K562 (cell line): Measurements from ENCODE around the gene LAPTM5. TPM values are rescaled to one million over a fixed set of nuclear protein-coding genes. Genes with fewer than 3 reads are reported as not detected.

Experiments
- CBFB ChIP-seq: sonication (generic); formaldehyde crosslinking; IDR thresholded peaks from 2 replicates; pipeline ENCODE4 v1.4.0; 2020; ENCODE audit warnings: mild to moderate bottlenecking, missing genetic modification reagents
- GABPB1 ChIP-seq: sonication (generic); formaldehyde crosslinking; IDR thresholded peaks from 2 replicates; pipeline ENCODE4 v1.8.0; 2022; ENCODE audit warnings: mild to moderate bottlenecking, missing genetic modification reagents
- IFI16 ChIP-seq: fragments of 250-450 bp; sonication (Bioruptor Pico); IDR thresholded peaks from 2 replicates; pipeline ENCODE4 v2.1.2; 2022; ENCODE audit warnings: mild to moderate bottlenecking, inconsistent platforms
- KLF13 ChIP-seq: fragments of 450-650 bp; IDR thresholded peaks from 2 replicates; pipeline ENCODE4 v1.6.1; 2016; ENCODE audit warnings: missing genetic modification characterization, low read depth, mild to moderate bottlenecking, missing compliant biosample characterization, moderate library complexity, borderline replicate concordance
- MED1 ChIP-seq: sonication (generic); formaldehyde crosslinking; IDR thresholded peaks from 2 replicates; pipeline ENCODE4 v1.8.1; 2023; ENCODE audit warnings: missing genetic modification reagents, borderline replicate concordance
- TSC22D4 ChIP-seq: fragments of 450-650 bp; IDR thresholded peaks from 2 replicates; pipeline ENCODE4 v1.6.1; 2016; ENCODE audit warnings: missing genetic modification characterization, missing biosample characterization, control low read depth
- polyA plus RNA-seq, 8 experiments: library from polyadenylated mRNA; depleted of rRNA in 4 of 8; stranded (reverse) in 5 of 8; unstranded in 3 of 8; fragments of >200 nt; fragmentation: Nextera tagmentation in 2 of 8; fragmentation: Illumina TruSeq in 1 of 8; extraction: Ambion mirVana in 2 of 8; extraction: Trizol in 1 of 8; gene quantifications; 2 replicates each; pipeline versions ENCODE4 v1.2.1 to v1.2.3, GENCODE V29; 2011 to 2014; ENCODE audit warnings: inconsistent platforms in 1 of 8, missing spikeins in 1 of 8
- total RNA-seq, 7 experiments: library from RNA; depleted of rRNA in 6 of 7; stranded (reverse); fragments of >200 nt in 6 of 7; fragmentation: Illumina TruSeq in 2 of 7; extraction: Trizol in 2 of 7; gene quantifications; 2 replicates each; pipeline versions ENCODE4 v1.2.1 to v1.2.3, GENCODE V29; 2011 to 2021; ENCODE audit warnings: low replicate concordance in 1 of 7
- TF ChIP-seq, protein P1 (sequence below): sonication (generic); formaldehyde crosslinking; IDR thresholded peaks from 2 replicates; pipeline ENCODE4 v1.8.0; 2022; ENCODE audit warnings: mild to moderate bottlenecking, missing genetic modification reagents
- TF ChIP-seq, protein P2 (sequence below): fragments of 450-650 bp; IDR thresholded peaks from 2 replicates; pipeline ENCODE4 v1.7.1; 2018; ENCODE audit warnings: mild to moderate bottlenecking, low read depth; ENCODE audit not compliant: partially characterized antibody
- TF ChIP-seq, protein P3 (sequence below), 2 experiments: IDR thresholded peaks in 1 of 2; conservative IDR thresholded peaks in 1 of 2; 2 replicates each; pipeline ENCODE4 v1.6.1; 2016; ENCODE audit warnings: low read depth in 2 of 2, mild to moderate bottlenecking in 1 of 2, missing compliant biosample characterization in 1 of 2, missing genetic modification characterization in 1 of 2, moderate library complexity in 1 of 2
- TF ChIP-seq, protein P4 (sequence below): fragments of 450-650 bp; conservative IDR thresholded peaks from 2 replicates; pipeline ENCODE4 v1.6.1; 2016; ENCODE audit warnings: missing genetic modification characterization, low read depth, mild to moderate bottlenecking, missing compliant biosample characterization, moderate library complexity
- TF ChIP-seq, protein P5 (sequence below): sonication (generic); formaldehyde crosslinking; IDR thresholded peaks from 2 replicates; pipeline ENCODE4 v1.8.1; 2022; ENCODE audit warnings: missing genetic modification reagents

LAPTM5 gene
- total and polyA plus RNA-seq, 9 of the 15 experiments (the other 6 are each of a cell fraction or from before 2014, with no cell fraction given): 2.4 to 47.3 (median 20.3) TPM

DNA sequence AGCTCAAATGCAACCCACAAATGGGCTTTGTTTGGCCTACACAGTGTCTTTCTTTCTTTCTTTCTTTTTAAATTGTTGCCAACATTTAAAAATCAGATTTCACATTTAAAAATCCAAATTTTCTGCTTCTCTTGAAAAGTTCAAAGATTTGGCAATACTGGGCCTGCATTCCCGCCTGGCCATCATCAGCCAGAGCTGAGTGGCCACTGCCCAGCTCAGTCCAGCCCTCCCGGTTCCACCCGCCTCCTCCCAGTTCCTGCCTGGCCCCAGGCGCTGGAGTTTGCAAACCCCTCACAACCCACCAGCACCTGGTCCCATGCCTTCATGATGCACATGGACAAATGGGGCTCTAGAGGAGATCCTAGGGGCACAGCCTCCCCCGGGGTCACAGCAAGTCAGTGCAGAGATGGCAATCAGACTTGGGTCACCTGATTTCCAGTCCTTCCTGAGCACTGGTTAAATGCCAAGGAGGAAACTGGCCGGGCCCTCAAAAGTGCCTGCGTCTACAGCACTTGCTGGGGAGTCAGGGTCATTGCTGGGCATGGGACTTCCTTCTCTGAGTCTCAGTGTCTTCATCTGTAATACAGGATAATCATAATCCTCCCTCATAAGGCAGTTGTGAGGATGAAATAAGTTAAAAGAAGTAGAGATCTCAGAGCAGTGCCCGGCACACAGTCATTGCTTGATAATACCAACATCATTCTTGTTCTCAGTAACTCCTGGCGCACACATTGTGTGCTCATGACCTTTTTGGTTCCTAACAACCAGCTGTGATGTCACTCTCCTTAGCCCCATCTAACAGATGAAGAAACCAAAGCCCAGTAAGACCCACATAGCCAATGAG is 41.0 kb upstream of the LAPTM5 start (continued):
- TF ChIP-seq, protein P1, sequence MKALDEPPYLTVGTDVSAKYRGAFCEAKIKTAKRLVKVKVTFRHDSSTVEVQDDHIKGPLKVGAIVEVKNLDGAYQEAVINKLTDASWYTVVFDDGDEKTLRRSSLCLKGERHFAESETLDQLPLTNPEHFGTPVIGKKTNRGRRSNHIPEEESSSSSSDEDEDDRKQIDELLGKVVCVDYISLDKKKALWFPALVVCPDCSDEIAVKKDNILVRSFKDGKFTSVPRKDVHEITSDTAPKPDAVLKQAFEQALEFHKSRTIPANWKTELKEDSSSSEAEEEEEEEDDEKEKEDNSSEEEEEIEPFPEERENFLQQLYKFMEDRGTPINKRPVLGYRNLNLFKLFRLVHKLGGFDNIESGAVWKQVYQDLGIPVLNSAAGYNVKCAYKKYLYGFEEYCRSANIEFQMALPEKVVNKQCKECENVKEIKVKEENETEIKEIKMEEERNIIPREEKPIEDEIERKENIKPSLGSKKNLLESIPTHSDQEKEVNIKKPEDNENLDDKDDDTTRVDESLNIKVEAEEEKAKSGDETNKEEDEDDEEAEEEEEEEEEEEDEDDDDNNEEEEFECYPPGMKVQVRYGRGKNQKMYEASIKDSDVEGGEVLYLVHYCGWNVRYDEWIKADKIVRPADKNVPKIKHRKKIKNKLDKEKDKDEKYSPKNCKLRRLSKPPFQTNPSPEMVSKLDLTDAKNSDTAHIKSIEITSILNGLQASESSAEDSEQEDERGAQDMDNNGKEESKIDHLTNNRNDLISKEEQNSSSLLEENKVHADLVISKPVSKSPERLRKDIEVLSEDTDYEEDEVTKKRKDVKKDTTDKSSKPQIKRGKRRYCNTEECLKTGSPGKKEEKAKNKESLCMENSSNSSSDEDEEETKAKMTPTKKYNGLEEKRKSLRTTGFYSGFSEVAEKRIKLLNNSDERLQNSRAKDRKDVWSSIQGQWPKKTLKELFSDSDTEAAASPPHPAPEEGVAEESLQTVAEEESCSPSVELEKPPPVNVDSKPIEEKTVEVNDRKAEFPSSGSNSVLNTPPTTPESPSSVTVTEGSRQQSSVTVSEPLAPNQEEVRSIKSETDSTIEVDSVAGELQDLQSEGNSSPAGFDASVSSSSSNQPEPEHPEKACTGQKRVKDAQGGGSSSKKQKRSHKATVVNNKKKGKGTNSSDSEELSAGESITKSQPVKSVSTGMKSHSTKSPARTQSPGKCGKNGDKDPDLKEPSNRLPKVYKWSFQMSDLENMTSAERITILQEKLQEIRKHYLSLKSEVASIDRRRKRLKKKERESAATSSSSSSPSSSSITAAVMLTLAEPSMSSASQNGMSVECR (CRISPR knock-in tag): no peak
- TF ChIP-seq, protein P2, sequence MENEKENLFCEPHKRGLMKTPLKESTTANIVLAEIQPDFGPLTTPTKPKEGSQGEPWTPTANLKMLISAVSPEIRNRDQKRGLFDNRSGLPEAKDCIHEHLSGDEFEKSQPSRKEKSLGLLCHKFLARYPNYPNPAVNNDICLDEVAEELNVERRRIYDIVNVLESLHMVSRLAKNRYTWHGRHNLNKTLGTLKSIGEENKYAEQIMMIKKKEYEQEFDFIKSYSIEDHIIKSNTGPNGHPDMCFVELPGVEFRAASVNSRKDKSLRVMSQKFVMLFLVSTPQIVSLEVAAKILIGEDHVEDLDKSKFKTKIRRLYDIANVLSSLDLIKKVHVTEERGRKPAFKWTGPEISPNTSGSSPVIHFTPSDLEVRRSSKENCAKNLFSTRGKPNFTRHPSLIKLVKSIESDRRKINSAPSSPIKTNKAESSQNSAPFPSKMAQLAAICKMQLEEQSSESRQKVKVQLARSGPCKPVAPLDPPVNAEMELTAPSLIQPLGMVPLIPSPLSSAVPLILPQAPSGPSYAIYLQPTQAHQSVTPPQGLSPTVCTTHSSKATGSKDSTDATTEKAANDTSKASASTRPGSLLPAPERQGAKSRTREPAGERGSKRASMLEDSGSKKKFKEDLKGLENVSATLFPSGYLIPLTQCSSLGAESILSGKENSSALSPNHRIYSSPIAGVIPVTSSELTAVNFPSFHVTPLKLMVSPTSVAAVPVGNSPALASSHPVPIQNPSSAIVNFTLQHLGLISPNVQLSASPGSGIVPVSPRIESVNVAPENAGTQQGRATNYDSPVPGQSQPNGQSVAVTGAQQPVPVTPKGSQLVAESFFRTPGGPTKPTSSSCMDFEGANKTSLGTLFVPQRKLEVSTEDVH: no peak
- TF ChIP-seq IFI16 (CRISPR knock-in tag): no peak
- TF ChIP-seq CBFB (CRISPR knock-in tag): no peak
- TF ChIP-seq, protein P3, sequence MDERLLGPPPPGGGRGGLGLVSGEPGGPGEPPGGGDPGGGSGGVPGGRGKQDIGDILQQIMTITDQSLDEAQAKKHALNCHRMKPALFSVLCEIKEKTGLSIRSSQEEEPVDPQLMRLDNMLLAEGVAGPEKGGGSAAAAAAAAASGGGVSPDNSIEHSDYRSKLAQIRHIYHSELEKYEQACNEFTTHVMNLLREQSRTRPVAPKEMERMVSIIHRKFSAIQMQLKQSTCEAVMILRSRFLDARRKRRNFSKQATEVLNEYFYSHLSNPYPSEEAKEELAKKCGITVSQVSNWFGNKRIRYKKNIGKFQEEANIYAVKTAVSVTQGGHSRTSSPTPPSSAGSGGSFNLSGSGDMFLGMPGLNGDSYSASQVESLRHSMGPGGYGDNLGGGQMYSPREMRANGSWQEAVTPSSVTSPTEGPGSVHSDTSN (CRISPR knock-in tag; IDR thresholded peaks at IDR 0.05; ENCODE audit: low read depth): no peak
- TF ChIP-seq, protein P3 (tag; conservative IDR thresholded peaks at IDR 0.05; ENCODE audit: low read depth): no peak
- TF ChIP-seq, protein P4, sequence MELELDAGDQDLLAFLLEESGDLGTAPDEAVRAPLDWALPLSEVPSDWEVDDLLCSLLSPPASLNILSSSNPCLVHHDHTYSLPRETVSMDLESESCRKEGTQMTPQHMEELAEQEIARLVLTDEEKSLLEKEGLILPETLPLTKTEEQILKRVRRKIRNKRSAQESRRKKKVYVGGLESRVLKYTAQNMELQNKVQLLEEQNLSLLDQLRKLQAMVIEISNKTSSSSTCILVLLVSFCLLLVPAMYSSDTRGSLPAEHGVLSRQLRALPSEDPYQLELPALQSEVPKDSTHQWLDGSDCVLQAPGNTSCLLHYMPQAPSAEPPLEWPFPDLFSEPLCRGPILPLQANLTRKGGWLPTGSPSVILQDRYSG: no peak
- no peak for TF ChIP-seq TSC22D4 (tag)
- no peak for TF ChIP-seq KLF13 (tag)
- TF ChIP-seq, protein P5, sequence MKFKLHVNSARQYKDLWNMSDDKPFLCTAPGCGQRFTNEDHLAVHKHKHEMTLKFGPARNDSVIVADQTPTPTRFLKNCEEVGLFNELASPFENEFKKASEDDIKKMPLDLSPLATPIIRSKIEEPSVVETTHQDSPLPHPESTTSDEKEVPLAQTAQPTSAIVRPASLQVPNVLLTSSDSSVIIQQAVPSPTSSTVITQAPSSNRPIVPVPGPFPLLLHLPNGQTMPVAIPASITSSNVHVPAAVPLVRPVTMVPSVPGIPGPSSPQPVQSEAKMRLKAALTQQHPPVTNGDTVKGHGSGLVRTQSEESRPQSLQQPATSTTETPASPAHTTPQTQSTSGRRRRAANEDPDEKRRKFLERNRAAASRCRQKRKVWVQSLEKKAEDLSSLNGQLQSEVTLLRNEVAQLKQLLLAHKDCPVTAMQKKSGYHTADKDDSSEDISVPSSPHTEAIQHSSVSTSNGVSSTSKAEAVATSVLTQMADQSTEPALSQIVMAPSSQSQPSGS: peak; percentile 60; the same call in 1 of the 2 replicates
- no peak for TF ChIP-seq MED1 (CRISPR knock-in tag)
- TF ChIP-seq GABPB1 (CRISPR knock-in tag): no peak
